SU-DHL-6 (cell line): ENCODE data around the gene FAM200B.

Source experiments
- EZH2phosphoT487 ChIP-seq: fragments of 200-600 bp; sonication (generic), shearing (Covaris generic); conservative IDR thresholded peaks from 2 replicates; pipeline ENCODE4 v1.6.1; 2018; ENCODE audit warnings: mild to moderate bottlenecking, antibody characterized with exemption, low read length, moderate library complexity, mixed read lengths
- TF ChIP-seq, protein P1 (sequence below): fragments of 200-600 bp; sonication (generic); IDR thresholded peaks from one replicate; pipeline ENCODE4 v1.5.1; 2017; ENCODE audit warnings: antibody characterized with exemption, mild to moderate bottlenecking, low read length, moderate library complexity; ENCODE audit not compliant: insufficient read depth, poor library complexity, severe bottlenecking

DNA sequence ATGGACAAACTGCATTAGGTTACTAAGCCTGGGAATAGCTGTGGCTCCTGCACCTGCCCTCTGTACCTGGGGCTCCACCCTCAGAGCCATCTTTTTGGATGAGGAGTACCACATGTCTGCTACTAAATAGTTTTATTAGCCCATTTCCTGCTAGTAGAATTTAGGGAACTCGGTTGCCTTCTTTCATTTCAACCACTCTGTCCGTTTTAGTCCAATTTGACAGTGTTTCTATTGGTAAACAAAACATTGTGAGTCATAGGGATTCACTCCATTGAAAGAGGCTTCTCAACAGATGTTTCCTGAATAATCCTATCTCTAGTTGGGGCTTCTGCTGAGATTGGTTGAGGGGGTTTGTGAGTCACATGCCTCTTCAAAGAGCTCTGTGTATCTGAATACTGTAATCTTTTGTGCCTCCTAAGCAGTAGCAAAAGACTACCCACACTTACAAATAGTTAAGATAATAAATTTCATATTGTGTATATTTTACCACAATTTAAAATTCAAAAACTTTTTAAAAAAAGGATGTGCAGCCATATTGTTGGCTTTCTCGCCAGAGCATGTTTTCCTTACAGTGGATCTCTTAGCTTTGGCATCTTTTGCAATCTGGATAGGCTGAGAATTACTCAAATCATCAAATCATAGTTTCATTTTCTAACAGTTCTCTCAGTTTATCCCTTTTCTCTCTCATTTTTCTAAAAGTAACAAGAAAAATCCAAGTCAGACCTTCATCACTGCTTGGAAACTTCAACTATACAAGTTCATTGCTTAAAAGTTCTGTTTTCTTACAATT lies 9.9 kb downstream of the FAM200B start:
- TF ChIP-seq, protein P1, sequence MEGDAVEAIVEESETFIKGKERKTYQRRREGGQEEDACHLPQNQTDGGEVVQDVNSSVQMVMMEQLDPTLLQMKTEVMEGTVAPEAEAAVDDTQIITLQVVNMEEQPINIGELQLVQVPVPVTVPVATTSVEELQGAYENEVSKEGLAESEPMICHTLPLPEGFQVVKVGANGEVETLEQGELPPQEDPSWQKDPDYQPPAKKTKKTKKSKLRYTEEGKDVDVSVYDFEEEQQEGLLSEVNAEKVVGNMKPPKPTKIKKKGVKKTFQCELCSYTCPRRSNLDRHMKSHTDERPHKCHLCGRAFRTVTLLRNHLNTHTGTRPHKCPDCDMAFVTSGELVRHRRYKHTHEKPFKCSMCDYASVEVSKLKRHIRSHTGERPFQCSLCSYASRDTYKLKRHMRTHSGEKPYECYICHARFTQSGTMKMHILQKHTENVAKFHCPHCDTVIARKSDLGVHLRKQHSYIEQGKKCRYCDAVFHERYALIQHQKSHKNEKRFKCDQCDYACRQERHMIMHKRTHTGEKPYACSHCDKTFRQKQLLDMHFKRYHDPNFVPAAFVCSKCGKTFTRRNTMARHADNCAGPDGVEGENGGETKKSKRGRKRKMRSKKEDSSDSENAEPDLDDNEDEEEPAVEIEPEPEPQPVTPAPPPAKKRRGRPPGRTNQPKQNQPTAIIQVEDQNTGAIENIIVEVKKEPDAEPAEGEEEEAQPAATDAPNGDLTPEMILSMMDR = no peak
- TF ChIP-seq EZH2phosphoT487 = no peak
